GM12864 (cell line): ENCODE results near the gene MPC1L.

Experiments
- DNase-seq: peaks from one replicate; pipeline ENCODE4 v3.0.0-alpha.2; 2011; ENCODE audit warnings: low read depth
- H3K4me3 ChIP-seq: 2 replicates; pipeline ENCODE4 v1.5.1; 2011; ENCODE audit warnings: mild to moderate bottlenecking, low read depth, low read length, control low read depth
- TF ChIP-seq, protein P1 (sequence below): IDR thresholded peaks from 2 replicates; pipeline ENCODE4 v1.5.1; 2011; ENCODE audit warnings: low read depth, mild to moderate bottlenecking, moderate library complexity, low read length, control low read depth, inconsistent platforms; ENCODE audit errors: missing control alignments

The MPC1L gene

GRCh38 chrX:40651620-40652223 lies 28.5 kb downstream of the MPC1L start:
- TF ChIP-seq, protein P1, sequence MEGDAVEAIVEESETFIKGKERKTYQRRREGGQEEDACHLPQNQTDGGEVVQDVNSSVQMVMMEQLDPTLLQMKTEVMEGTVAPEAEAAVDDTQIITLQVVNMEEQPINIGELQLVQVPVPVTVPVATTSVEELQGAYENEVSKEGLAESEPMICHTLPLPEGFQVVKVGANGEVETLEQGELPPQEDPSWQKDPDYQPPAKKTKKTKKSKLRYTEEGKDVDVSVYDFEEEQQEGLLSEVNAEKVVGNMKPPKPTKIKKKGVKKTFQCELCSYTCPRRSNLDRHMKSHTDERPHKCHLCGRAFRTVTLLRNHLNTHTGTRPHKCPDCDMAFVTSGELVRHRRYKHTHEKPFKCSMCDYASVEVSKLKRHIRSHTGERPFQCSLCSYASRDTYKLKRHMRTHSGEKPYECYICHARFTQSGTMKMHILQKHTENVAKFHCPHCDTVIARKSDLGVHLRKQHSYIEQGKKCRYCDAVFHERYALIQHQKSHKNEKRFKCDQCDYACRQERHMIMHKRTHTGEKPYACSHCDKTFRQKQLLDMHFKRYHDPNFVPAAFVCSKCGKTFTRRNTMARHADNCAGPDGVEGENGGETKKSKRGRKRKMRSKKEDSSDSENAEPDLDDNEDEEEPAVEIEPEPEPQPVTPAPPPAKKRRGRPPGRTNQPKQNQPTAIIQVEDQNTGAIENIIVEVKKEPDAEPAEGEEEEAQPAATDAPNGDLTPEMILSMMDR, result peak; percentile 35
- no peak overlapping the region for H3K4me3 ChIP-seq
- peak; percentile 44 for DNase-seq

- TF ChIP-seq, protein P1, result no peak
- no peak for DNase-seq
- H3K4me3 ChIP-seq, result no peak overlapping the region
These were observed 29.4 kb downstream of the MPC1L start for GRCh38 chrX:40652664-40653063.

DNA sequence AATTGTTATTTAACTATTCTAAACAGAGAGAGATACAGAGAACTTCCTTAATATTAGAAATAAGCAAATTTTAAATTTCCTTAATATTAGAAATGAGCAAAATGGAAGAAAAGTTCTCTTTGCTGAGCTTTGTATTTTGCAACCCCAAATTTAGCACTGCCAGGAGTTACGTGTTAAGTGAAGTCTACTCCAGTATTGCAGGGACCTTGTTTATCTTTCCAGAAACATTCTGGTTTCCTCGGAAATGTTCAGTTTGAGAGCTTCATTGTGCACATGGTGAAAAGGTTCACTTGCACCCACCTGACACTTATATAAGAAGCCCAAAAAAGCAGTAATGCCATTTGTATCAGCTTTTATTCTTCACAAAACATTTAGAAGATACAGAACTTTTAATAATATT lies 30.3 kb downstream of the MPC1L start:
- TF ChIP-seq, protein P1, result no peak
- DNase-seq, result no peak
- no peak overlapping the region for H3K4me3 ChIP-seq

DNA sequence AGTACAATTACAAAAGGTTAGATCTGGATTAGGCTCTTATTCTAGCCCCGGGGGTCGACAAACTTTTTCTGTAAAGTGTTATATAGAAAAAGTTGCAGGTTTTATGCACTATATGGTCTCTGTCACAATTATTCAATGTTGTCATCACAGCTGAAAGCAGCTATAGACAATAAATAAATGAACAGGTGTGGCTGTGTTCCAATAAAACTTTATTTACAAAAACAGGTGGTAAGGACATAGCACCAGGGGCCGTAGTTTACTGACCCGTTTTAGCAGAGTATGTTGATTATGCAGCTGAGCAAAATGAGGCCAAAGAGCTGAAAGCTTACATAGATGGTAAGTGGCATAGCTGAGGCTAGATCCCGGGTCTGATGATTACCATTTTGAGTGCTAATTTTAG lies 37.2 kb downstream of the MPC1L start:
- H3K4me3 ChIP-seq, result no peak overlapping the region
- DNase-seq, result no peak
- TF ChIP-seq, protein P1, result no peak

- DNase-seq, result no peak
- TF ChIP-seq, protein P1, result no peak
- no peak overlapping the region for H3K4me3 ChIP-seq
These were observed 38.3 kb downstream of the MPC1L start for GRCh38 chrX:40661489-40661888.

GRCh38 chrX:40663078-40663740 lies 40.0 kb downstream of the MPC1L start:
- TF ChIP-seq, protein P1, result no peak

More at GRCh38 chrX:40663078-40663740, 40.0 kb downstream of the MPC1L start:
- DNase-seq, result no peak
- H3K4me3 ChIP-seq, result no peak overlapping the region
